A549 (cell line): ENCODE results near the gene KLF6. TPM values are rescaled to one million over a fixed set of nuclear protein-coding genes. Genes with fewer than 3 reads are reported as not detected.

Source experiments
- ATAC-seq, 2 experiments: fragments of 200-7000 bp in 1 of 2; fragments of >200 bp in 1 of 2; cut with Nextera tagmentation in 1 of 2; cut with Tn5 transposase in 1 of 2; 3 replicates each; pipeline versions ENCODE4 v1.8.0 to v1.9.1; 2018 to 2020; ENCODE audit warnings: mild to moderate bottlenecking in 1 of 2, moderate library complexity in 1 of 2
- CTCF ChIA-PET: fragments of 300-600 bp; sonication (Branson Sonifier 250); formaldehyde crosslinking; extraction: SDS; loops from one replicate; lab custom pipeline; 2021; ENCODE audit warnings: antibody characterized with exemption, inconsistent platforms; lab: Yijun Ruan, JAX
- POLR2A ChIA-PET: fragments of 350-600 bp; formaldehyde crosslinking; extraction: SDS; loops from one replicate; lab custom pipeline; 2021; ENCODE audit warnings: antibody characterized with exemption, inconsistent platforms; lab: Yijun Ruan, JAX
- DNase-seq, 2 experiments: peaks; one replicate each; pipeline versions ENCODE4 v3.0.0 to v3.0.0-alpha.2; 2011 to 2016; ENCODE audit warnings: low read depth in 1 of 2, low spot score in 1 of 2
- FAIRE-seq: peaks from 2 replicates; lab custom pipeline; 2011; peaks lifted over from hg19 to GRCh38; lab: Jason Lieb, UNC
- H3K27ac ChIP-seq, 2 experiments: fragments of >200 bp; sonication (Bioruptor Twin); formaldehyde crosslinking; 3 replicates each; pipeline ENCODE4 v1.5.1; 2016 to 2017
- H3K4me1 ChIP-seq: fragments of >200 bp; sonication (Bioruptor Twin); formaldehyde crosslinking; 3 replicates; pipeline ENCODE4 v1.6.1; 2016
- H3K4me2 ChIP-seq: fragments of >200 bp; sonication (Bioruptor Twin); formaldehyde crosslinking; 3 replicates; pipeline ENCODE4 v1.6.1; 2016
- H3K4me3 ChIP-seq: fragments of >200 bp; sonication (Bioruptor Twin); formaldehyde crosslinking; 3 replicates; pipeline ENCODE4 v1.5.1; 2016
- H3K9me3 ChIP-seq: fragments of >200 bp; sonication (Bioruptor Twin); formaldehyde crosslinking; 3 replicates; pipeline ENCODE4 v1.6.1; 2016
- BHLHE40 ChIP-seq: IDR thresholded peaks from 2 replicates; pipeline ENCODE4 v1.6.1; 2012; ENCODE audit warnings: low read depth, low read length, inconsistent platforms
- CBX2 ChIP-seq: fragments of 200-600 bp; sonication (generic); IDR thresholded peaks from 2 replicates; pipeline ENCODE4 v1.6.1; 2016; ENCODE audit warnings: low read depth, mild to moderate bottlenecking, borderline replicate concordance
- CHD2 ChIP-seq: fragments of 150-350 bp; IDR thresholded peaks from 2 replicates; pipeline ENCODE4 v1.6.1; 2014; ENCODE audit warnings: low read length; ENCODE audit not compliant: partially characterized antibody
- EHMT2 ChIP-seq: fragments of 200-600 bp; sonication (generic); IDR thresholded peaks from 2 replicates; pipeline ENCODE4 v1.6.1; 2016; ENCODE audit warnings: antibody characterized with exemption, low read depth, mild to moderate bottlenecking, moderate library complexity
- EP300 ChIP-seq, 2 experiments: fragments of >200 bp; sonication (Bioruptor Twin); formaldehyde crosslinking; IDR thresholded peaks; 2 replicates in 1 of 2; 3 replicates in 1 of 2; pipeline ENCODE4 v1.6.1; 2016 to 2017
- HEYL ChIP-seq: fragments of 250-450 bp; sonication (Bioruptor Pico); IDR thresholded peaks from 2 replicates; pipeline ENCODE4 v1.8.0; 2021; ENCODE audit warnings: mild to moderate bottlenecking, moderate library complexity
- JUN ChIP-seq, 2 experiments: fragments of >200 bp; sonication (Bioruptor Twin); formaldehyde crosslinking; IDR thresholded peaks; 2 replicates in 1 of 2; 3 replicates in 1 of 2; pipeline ENCODE4 v1.6.1; 2016 to 2017
- JUNB ChIP-seq: fragments of >200 bp; sonication (Bioruptor Twin); formaldehyde crosslinking; IDR thresholded peaks from 2 replicates; pipeline ENCODE4 v1.6.1; 2016
- NPAS2 ChIP-seq: fragments of 250-450 bp; sonication (Bioruptor Pico); IDR thresholded peaks from 2 replicates; pipeline ENCODE4 v1.8.0; 2022; ENCODE audit warnings: mild to moderate bottlenecking, moderate library complexity, borderline replicate concordance
- NR3C1 ChIP-seq: fragments of >200 bp; sonication (Bioruptor Twin); formaldehyde crosslinking; IDR thresholded peaks from 3 replicates; pipeline ENCODE4 v1.6.1; 2017
- PHF8 ChIP-seq: fragments of 200-600 bp; sonication (generic); IDR thresholded peaks from 2 replicates; pipeline ENCODE4 v1.6.1; 2016; ENCODE audit warnings: low read depth, mild to moderate bottlenecking, antibody characterized with exemption, moderate library complexity, borderline replicate concordance
- POLR2A ChIP-seq: IDR thresholded peaks from 2 replicates; pipeline ENCODE4 v1.6.1; 2012; ENCODE audit warnings: mild to moderate bottlenecking, low read length
- RARB ChIP-seq: fragments of 250-450 bp; sonication (Bioruptor Pico); IDR thresholded peaks from 2 replicates; pipeline ENCODE4 v1.8.0; 2021; ENCODE audit warnings: mild to moderate bottlenecking, moderate library complexity
- RFX5 ChIP-seq: fragments of 450-650 bp; IDR thresholded peaks from 2 replicates; pipeline ENCODE4 v1.7.1; 2014; ENCODE audit warnings: antibody characterized with exemption, mild to moderate bottlenecking, moderate library complexity
- SREBF2 ChIP-seq: fragments of 450-650 bp; IDR thresholded peaks from 2 replicates; pipeline ENCODE4 v1.6.1; 2014; ENCODE audit warnings: mild to moderate bottlenecking, moderate library complexity
- ZFP36 ChIP-seq: fragments of 450-650 bp; IDR thresholded peaks from 2 replicates; pipeline ENCODE4 v1.6.1; 2014; ENCODE audit warnings: borderline replicate concordance; ENCODE audit not compliant: partially characterized antibody
- WGBS: methylation state at CpG from one replicate; pipeline ENCODE4 v1.1.6; 2017; ENCODE audit errors: missing lambda C conversion rate; 5-methylcytosine and 5-hydroxymethylcytosine counted together
- polyA plus RNA-seq, 4 experiments: library from polyadenylated mRNA; depleted of rRNA in 3 of 4; stranded (reverse); fragments of >200 nt; fragmentation: RNase III in 1 of 4; extraction: RNeasy Plus Mini Kit Qiagen cat#74134 plus additional on column Dnase treatment in 1 of 4; gene quantifications; 2 replicates in 3 of 4; 3 replicates in 1 of 4; pipeline ENCODE4 v1.2.3, GENCODE V29; 2011 to 2017
- TF ChIP-seq, protein P1 (sequence below): fragments of 150-350 bp; IDR thresholded peaks from 2 replicates; pipeline ENCODE4 v1.6.1; 2014; ENCODE audit warnings: low read depth, mild to moderate bottlenecking, low read length
- TF ChIP-seq, protein P2 (sequence below): IDR thresholded peaks from 2 replicates; pipeline ENCODE4 v1.6.1; 2012

KLF6 gene
- polyA plus RNA-seq, 2 of the 4 experiments (the other 2 are of a cell fraction) = 31.9 to 86.8 TPM

DNA sequence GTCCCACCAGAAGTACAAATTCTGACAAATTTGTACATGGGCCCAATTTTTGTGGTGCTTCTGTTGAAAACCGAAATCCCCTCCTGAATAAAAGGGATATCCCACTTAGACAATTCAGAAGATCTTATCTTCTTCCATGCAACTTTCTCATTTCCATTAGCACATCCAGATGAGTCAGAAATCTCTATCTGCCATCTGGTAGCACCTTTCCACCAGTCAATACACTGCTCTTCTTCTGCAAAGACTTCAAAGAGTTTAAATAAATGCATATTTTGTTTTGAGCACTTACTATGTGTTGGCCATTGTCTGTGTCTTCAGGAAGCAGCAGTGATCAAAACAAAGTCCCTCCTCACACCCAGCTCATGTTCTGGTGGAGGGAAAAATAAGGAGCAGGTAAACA, 12.7 kb upstream of the KLF6 start:
- TF ChIP-seq, protein P1, sequence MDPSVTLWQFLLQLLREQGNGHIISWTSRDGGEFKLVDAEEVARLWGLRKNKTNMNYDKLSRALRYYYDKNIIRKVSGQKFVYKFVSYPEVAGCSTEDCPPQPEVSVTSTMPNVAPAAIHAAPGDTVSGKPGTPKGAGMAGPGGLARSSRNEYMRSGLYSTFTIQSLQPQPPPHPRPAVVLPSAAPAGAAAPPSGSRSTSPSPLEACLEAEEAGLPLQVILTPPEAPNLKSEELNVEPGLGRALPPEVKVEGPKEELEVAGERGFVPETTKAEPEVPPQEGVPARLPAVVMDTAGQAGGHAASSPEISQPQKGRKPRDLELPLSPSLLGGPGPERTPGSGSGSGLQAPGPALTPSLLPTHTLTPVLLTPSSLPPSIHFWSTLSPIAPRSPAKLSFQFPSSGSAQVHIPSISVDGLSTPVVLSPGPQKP = no peak
- no peak for TF ChIP-seq NR3C1
- 37% methylated on average over 1 of the region's 1 CpG for WGBS
- ATAC-seq (no peak), FAIRE-seq (no peak), DNase-seq (no peak)
- ChIA-PET CTCF (no interaction called here), POLR2A (interaction anchor here (0.6 to 4.9 kb wide), 2 partner anchors 12 to 13 kb away, joined by 4 to 28 read pairs; partner anchors contain the start of gene KLF6)
- no peak overlapping the region for H3K27ac ChIP-seq
- H3K4me1 ChIP-seq = peaks cover 2% of the 10 kb centered on the region
- no peak overlapping the region for H3K4me2 ChIP-seq
- H3K4me3 ChIP-seq = no peak overlapping the region
- peaks cover 10% of the 10 kb centered on the region; the same call in 2 of the 3 replicates for H3K9me3 ChIP-seq

DNA sequence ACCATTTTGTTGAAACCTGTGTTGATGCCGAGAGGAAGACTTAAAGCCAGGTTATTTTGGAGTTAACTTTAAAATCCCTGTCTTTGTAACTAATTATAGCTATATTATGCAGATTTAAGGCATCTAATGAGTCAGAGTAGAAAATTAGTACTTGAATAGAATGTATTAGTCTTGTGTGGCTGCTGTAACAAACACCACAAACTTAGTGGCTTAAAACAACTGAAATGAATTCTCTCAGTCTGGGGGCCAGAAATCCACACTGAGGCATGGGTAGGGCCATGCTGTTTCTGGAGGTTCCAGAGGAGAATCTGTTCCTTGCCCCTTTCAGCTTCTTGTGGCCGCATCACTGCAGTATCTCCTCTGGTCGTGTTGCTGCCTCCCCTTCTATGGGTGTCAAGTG, 8.5 kb upstream of the KLF6 start:
- Histone ChIP-seq H3K4me1 (no peaks in the 10 kb centered on the region), H3K9me3 (peaks cover 13% of the 10 kb centered on the region; the same call in 2 of the 3 replicates), H3K27ac (no peak overlapping the region), H3K4me2 (no peak overlapping the region), H3K4me3 (no peak overlapping the region)
- ChIA-PET CTCF (interaction anchor here (0.9 to 1.2 kb wide), 2 partner anchors 17 to 54 kb away, joined by 3 to 6 read pairs; no protein-coding TSS in a partner anchor), POLR2A (interaction anchor here (1.2 kb wide), 1 partner anchor 8 kb away, joined by 6 read pairs; the partner anchor contains the start of gene KLF6)
- ATAC-seq = no peak
- DNase-seq = no peak
- TF ChIP-seq PHF8 (no peak), HEYL (no peak), JUN (IDR thresholded peaks at IDR 0.05) (no peak), JUNB (no peak), EHMT2 (no peak)
- TF ChIP-seq, protein P2, sequence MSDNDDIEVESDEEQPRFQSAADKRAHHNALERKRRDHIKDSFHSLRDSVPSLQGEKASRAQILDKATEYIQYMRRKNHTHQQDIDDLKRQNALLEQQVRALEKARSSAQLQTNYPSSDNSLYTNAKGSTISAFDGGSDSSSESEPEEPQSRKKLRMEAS = no peak
- FAIRE-seq = no peak
- 81% methylated on average over 3 of the region's 3 CpGs for WGBS

DNA sequence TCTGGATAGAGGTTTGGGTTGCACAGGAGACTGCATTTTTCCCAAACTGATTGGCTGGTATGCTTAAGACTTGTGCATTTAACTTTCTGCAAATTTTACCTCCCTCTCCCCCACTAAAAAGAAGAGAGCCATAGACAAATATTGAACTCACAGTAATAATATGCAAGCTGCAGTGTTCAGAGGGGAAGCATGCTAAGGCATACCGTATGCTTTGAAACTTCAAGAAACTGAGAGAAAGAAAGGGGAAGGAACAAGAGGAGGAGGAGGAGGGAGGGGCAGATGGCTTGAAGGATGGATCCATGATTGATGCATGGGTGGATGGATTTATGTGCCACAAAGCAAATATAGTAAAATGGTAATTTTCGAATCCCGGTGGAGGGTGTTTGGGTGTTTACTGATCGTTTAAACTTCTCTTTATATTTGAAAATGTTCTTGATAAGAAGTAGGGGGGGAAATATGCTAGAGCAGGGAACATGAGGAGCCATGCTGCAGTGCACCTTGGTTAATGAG, 7.8 kb upstream of the KLF6 start:
- Histone ChIP-seq H3K4me3 (no peak overlapping the region), H3K4me2 (no peak overlapping the region), H3K4me1 (no peaks in the 10 kb centered on the region), H3K9me3 (peaks cover 13% of the 10 kb centered on the region; the same call in 2 of the 3 replicates), H3K27ac (no peak overlapping the region)
- POLR2A ChIA-PET = no interaction called here
- DNase-seq (no peak), FAIRE-seq (no peak), ATAC-seq (no peak)
- CTCF ChIA-PET = interaction anchor here (0.9 kb wide), 1 partner anchor 18 kb away, joined by 6 read pairs; no protein-coding TSS in a partner anchor
- WGBS = 81% methylated on average over 4 of the region's 4 CpGs
- TF ChIP-seq CHD2 = no peak
- no peak for TF ChIP-seq BHLHE40
- no peak for TF ChIP-seq RARB
- TF ChIP-seq, protein P1 = no peak
- no peak for TF ChIP-seq SREBF2

DNA sequence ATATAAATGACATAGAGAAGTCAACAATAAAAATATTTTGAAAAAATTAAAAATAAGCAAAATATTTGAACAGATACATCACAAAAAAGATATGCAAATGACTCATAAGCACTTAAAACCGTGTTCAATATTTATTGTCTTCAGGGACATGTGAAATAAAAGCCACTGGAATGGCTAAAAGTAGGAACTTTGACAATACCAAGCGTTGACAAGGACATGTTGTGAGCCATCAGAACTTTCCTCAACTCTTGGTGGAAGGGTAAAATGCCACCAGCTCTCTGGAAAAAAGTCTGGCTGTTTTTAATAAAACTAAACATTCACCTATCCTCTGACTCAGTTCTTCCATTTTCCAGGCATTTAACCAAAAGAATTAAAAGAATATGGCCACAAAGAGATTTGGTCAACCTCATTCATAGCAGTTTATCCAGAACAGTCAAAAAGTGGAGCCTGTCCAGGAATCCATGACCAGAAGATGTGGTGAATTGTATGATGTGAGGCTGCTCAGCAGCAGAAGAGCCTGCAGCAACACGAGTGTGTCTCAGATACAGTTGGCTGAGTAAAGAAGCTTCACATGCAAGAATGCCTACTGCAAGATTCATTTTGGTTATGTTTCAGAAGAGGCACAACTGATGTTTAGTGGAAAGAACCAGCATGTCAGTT, 7.1 kb upstream of the KLF6 start:
- TF ChIP-seq RFX5 = no peak
- TF ChIP-seq POLR2A = no peak
- TF ChIP-seq EP300 (IDR thresholded peaks at IDR 0.05) = no peak
- TF ChIP-seq JUNB = no peak
- TF ChIP-seq CBX2 = no peak
- TF ChIP-seq NPAS2 (CRISPR knock-in tag) = no peak
- TF ChIP-seq ZFP36 = peak; percentile 32
- Histone ChIP-seq H3K4me1 (no peaks in the 10 kb centered on the region), H3K4me3 (no peak overlapping the region), H3K27ac (no peak overlapping the region), H3K9me3 (peaks cover 13% of the 10 kb centered on the region; the same call in 2 of the 3 replicates), H3K4me2 (no peak overlapping the region)
- 55% methylated on average over 3 of the region's 3 CpGs for WGBS
- ChIA-PET CTCF (no interaction called here), POLR2A (no interaction called here)
- FAIRE-seq (no peak), ATAC-seq (no peak), DNase-seq (no peak)
